Transverse colon (tissue), 4 donors: ENCODE measurements around the gene DHCR24. TPM values are rescaled to one million over a fixed set of nuclear protein-coding genes. Genes with fewer than 3 reads are reported as not detected.

Experiments used
- DNase-seq: peaks from one replicate; pipeline ENCODE4 v3.0.0-alpha.2; 2019
- H3K27ac ChIP-seq, 4 donors: fragments of 200-600 bp; sonication (generic); 2 replicates each; pipeline ENCODE4 v1.5.1; 2016 to 2018; ENCODE audit warnings: inconsistent platforms in 4 of 4
- H3K27me3 ChIP-seq: fragments of 200-600 bp; sonication (generic); 2 replicates; pipeline ENCODE4 v1.5.1; 2017; ENCODE audit warnings: inconsistent platforms
- H3K36me3 ChIP-seq, 4 donors: fragments of 200-600 bp; sonication (generic); 2 replicates each; pipeline ENCODE4 v1.5.1; 2017 to 2019; ENCODE audit warnings: inconsistent platforms in 4 of 4
- H3K4me1 ChIP-seq, 4 donors: fragments of 200-600 bp; sonication (generic); 2 replicates each; pipeline ENCODE4 v1.5.1; 2017 to 2020; ENCODE audit warnings: inconsistent platforms in 4 of 4
- H3K4me3 ChIP-seq, 4 donors: fragments of 200-600 bp; sonication (generic); 1 replicate in 1 of 4; 2 replicates in 3 of 4; pipeline versions ENCODE4 v1.5.1 to v1.6.1; 2017 to 2019; ENCODE audit warnings: inconsistent platforms in 4 of 4
- H3K9me3 ChIP-seq, 2 donors: fragments of 200-600 bp; sonication (generic); 2 replicates each; pipeline ENCODE4 v1.5.1; 2017 to 2019; ENCODE audit warnings: inconsistent platforms in 2 of 2
- EP300 ChIP-seq: sonication (generic); formaldehyde crosslinking; IDR thresholded peaks from one replicate; pipeline ENCODE4 v1.6.1; 2017; ENCODE audit warnings: antibody characterized with exemption, low read depth
- POLR2A ChIP-seq: fragments of 450-650 bp; IDR thresholded peaks from one replicate; pipeline ENCODE4 v1.6.1; 2016; ENCODE audit warnings: antibody characterized with exemption, mild to moderate bottlenecking, moderate library complexity
- POLR2AphosphoS5 ChIP-seq, 3 donors: sonication (generic); formaldehyde crosslinking; IDR thresholded peaks; one replicate each; pipeline ENCODE4 v1.6.1; 2016; ENCODE audit warnings: antibody characterized with exemption in 3 of 3
- WGBS, 2 donors: methylation state at CpG; one replicate each; pipeline ENCODE4 v1.1.5; 2018; ENCODE audit warnings: low coverage in 1 of 2; 5-methylcytosine and 5-hydroxymethylcytosine counted together
- in situ Hi-C, 4 donors: fragments of 200-750 bp; cut with MboI; loops; one replicate each; pipeline versions ENCODE4 v1.15.0 to v1.15.1; 2017; ENCODE audit warnings: low sequenced_read_pairs in 3 of 4, low pct_ligation_motif_present in 1 of 4, low pct_unique_long_range_greater_than_20kb in 1 of 4
- intact Hi-C: fragments of 100-400 bp; cut with DNase I; formaldehyde crosslinking; loops from one replicate; pipeline ENCODE4 v1.15.1; 2023; ENCODE audit warnings: low total_unique reads
- total RNA-seq, 4 donors: library from RNA; depleted of rRNA; stranded (reverse); fragments of >200 nt; gene quantifications; one replicate each; pipeline ENCODE4 v1.1.0, GENCODE V29; 2016
- TF ChIP-seq, protein P1 (sequence below), 5 experiments: fragments of 200-600 bp in 3 of 5; fragments of 450-650 bp in 2 of 5; sonication (generic) in 3 of 5; IDR thresholded peaks; 1 replicate in 2 of 5; 2 replicates in 3 of 5; pipeline ENCODE4 v1.5.1; 2016 to 2017; ENCODE audit warnings: antibody characterized with exemption in 5 of 5, inconsistent platforms in 3 of 5, mild to moderate bottlenecking in 2 of 5, moderate library complexity in 1 of 5

DHCR24 gene
- total RNA-seq, 4 donors from 2014 or later, result 71.5 to 222 (median 137) TPM

DNA sequence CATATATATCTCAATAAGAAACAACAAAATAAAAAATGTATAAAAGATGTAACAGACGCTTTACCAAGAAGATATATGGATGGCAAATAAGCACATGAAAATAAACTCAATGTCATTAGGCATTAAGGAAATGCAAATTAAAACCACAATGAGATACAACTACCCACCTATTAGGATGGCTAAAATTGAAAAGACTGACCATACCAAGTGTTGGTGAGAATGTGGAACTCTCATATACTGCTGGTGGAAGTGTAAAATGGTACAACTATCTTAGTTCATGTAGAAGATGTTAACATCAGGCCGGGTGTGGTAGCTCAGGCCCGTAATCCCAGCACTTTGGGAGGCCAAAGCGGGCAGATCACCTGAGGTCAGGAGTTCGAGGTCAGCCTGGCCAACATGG, 43.5 kb downstream of the DHCR24 start:
- Histone ChIP-seq H3K4me3 (no peak overlapping the region), H3K9me3 (no peaks in the 10 kb centered on the region), H3K27ac (no peak overlapping the region), H3K27me3 (no peaks in the 10 kb centered on the region), H3K36me3 (no peaks in the 10 kb centered on the region), H3K4me1 (no peaks in the 10 kb centered on the region)
- DNase-seq, result no peak
- intact Hi-C loops, result no loop called here
- TF ChIP-seq POLR2A, result no peak
- no peak for TF ChIP-seq POLR2AphosphoS5 (IDR thresholded peaks at IDR 0.05)
- TF ChIP-seq, protein P1, sequence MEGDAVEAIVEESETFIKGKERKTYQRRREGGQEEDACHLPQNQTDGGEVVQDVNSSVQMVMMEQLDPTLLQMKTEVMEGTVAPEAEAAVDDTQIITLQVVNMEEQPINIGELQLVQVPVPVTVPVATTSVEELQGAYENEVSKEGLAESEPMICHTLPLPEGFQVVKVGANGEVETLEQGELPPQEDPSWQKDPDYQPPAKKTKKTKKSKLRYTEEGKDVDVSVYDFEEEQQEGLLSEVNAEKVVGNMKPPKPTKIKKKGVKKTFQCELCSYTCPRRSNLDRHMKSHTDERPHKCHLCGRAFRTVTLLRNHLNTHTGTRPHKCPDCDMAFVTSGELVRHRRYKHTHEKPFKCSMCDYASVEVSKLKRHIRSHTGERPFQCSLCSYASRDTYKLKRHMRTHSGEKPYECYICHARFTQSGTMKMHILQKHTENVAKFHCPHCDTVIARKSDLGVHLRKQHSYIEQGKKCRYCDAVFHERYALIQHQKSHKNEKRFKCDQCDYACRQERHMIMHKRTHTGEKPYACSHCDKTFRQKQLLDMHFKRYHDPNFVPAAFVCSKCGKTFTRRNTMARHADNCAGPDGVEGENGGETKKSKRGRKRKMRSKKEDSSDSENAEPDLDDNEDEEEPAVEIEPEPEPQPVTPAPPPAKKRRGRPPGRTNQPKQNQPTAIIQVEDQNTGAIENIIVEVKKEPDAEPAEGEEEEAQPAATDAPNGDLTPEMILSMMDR (IDR thresholded peaks at IDR 0.05), result no peak
- TF ChIP-seq EP300, result no peak
- WGBS, 2 donors, result 76 to 92% methylated on average over 4 to 5 of the region's 5 CpGs
- in situ Hi-C loops, result no loop called here

DNA sequence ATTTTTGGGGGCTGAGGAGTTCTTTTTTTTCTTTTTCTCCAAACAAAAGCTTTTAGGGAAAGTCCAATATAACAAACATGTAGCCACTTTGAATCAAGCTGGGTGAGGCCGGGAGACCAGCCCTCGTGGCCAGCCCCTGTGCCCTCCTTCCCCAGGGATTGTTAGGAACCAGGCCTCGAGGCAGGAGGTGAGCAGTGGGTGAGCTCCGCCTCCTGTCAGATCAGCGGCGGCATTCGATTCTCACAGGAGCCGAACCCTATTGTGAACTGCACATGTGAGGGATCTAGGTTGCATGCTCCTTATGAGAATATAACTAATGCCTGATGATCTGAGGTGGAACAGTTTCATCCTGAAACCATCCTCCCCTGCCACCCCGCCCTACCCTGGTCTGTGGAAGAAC, 44.0 kb downstream of the DHCR24 start:
- Histone ChIP-seq H3K36me3 (no peaks in the 10 kb centered on the region), H3K4me1 (no peaks in the 10 kb centered on the region), H3K9me3 (no peaks in the 10 kb centered on the region), H3K4me3 (no peak overlapping the region), H3K27ac (no peak overlapping the region), H3K27me3 (no peaks in the 10 kb centered on the region)
- intact Hi-C loops, result no loop called here
- in situ Hi-C loops, result no loop called here
- 65 to 92% methylated on average over 2 to 9 of the region's 9 CpGs for WGBS, 2 donors
- DNase-seq, result no peak
- no peak for TF ChIP-seq POLR2AphosphoS5 (IDR thresholded peaks at IDR 0.05)
- no peak for TF ChIP-seq POLR2A
- no peak for TF ChIP-seq EP300
- TF ChIP-seq, protein P1 (IDR thresholded peaks at IDR 0.05), result no peak

DNA sequence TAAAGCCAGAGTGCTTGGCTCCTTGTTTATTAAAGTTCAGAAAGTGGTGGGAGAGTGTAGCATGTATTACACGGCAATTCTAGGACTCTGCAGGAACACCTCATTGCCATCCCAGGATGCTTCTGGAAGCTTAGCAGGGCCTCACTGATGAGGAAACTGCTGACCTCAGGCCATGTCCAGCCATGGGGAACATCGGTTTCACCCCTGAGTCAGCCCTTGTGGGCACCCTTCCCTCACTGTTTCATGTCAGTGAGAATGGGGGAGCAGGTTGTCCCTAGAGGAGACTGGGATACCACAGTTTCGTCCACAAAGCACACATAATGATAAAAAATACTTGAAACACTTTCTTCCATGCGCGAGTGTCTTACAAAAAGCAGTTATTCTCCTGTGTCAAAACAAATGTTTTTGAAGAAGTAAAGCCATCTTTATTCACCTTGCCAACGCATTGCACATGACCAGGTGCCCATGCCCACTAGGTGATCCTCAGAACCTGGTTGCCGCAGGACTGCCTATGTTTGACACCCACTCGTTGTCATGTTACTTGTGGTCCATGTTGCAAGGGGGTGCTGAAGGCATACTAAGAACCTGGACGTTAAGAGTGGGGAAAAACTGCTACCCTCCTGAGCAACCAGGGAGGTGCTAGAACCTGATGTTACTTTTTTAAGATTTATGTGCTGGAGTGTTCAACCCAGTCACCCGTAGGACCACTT, 44.6 kb downstream of the DHCR24 start:
- in situ Hi-C loops, result no loop called here
- Histone ChIP-seq H3K4me1 (no peaks in the 10 kb centered on the region), H3K4me3 (no peak overlapping the region), H3K27me3 (no peaks in the 10 kb centered on the region), H3K36me3 (no peaks in the 10 kb centered on the region), H3K9me3 (no peaks in the 10 kb centered on the region), H3K27ac (no peak overlapping the region)
- WGBS, 2 donors, result 93 to 100% methylated on average over 3 to 10 of the region's 10 CpGs
- TF ChIP-seq POLR2AphosphoS5 (IDR thresholded peaks at IDR 0.05), result no peak
- no peak for TF ChIP-seq POLR2A
- TF ChIP-seq EP300, result no peak
- TF ChIP-seq, protein P1 (IDR thresholded peaks at IDR 0.05), result no peak
- no peak for DNase-seq
- intact Hi-C loops, result no loop called here

DNA sequence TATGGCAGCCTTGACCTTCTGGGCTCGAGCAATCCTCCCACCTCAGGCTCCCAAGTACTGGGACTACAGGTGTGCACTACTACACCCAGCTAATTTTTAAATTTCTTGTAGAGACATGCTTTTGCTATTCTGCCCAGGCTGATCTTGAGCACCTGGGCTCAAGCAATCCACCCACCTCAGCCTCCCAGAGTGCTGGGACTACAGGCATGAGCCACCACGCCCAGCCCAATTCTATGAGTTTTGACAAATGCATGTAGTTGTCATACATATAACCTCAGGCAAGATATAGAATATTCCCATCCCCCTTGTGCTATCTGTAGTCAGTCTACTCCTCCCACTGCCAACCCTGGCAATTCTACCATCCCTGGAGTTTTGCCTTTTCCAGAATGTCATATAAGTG, 47.2 kb downstream of the DHCR24 start:
- Histone ChIP-seq H3K27ac (no peak overlapping the region), H3K9me3 (no peaks in the 10 kb centered on the region), H3K36me3 (no peaks in the 10 kb centered on the region), H3K4me1 (no peaks in the 10 kb centered on the region), H3K4me3 (no peak overlapping the region), H3K27me3 (no peaks in the 10 kb centered on the region)
- no peak for DNase-seq
- in situ Hi-C loops (no loop called here), intact Hi-C loops (no loop called here)
- 69 to 100% methylated on average over 1 to 2 of the region's 2 CpGs for whole genome bisulfite sequencing, 2 donors
- no peak for TF ChIP-seq POLR2A
- TF ChIP-seq POLR2AphosphoS5 (IDR thresholded peaks at IDR 0.05), result no peak
- TF ChIP-seq, protein P1 (IDR thresholded peaks at IDR 0.05), result no peak
